Measurements from ENCODE around the gene FOXK1.

- no peak for TF ChIP-seq CTCF (IDR thresholded peaks at IDR 0.05)
- TF ChIP-seq POLR2A (IDR thresholded peaks at IDR 0.05), result no peak
Measured at GRCh38 chr7:4772306-4772705, 90.2 kb downstream of the FOXK1 start.

All from prostate gland (tissue), 2 donors.